NCI-H1105 (cell line): ENCODE measurements around the gene HIVEP2.

Experiments
- DNase-seq: peaks from one replicate; lab custom pipeline; 2025; lab: John Stamatoyannopoulos, UW

Gene HIVEP2

DNA sequence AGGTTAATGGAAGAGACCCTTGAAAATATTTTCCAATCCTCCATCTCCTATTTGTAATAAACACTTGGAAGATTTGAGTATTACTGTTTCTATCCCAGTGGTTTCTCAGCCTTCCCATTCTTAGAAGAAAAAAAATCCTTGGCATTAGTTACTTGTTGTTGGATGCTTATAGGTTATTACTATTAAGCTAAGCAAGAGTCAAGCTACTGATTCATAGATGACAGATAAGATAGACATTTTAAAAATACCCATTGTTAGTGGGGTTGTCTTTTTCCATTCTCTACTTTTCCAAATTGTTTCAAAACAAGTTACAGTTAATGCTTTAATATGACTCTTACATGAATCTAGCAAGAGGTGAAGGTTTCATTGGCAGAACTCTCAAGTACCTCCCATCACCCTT lies 158.5 kb downstream of the HIVEP2 start:
- no peak for DNase-seq

DNA sequence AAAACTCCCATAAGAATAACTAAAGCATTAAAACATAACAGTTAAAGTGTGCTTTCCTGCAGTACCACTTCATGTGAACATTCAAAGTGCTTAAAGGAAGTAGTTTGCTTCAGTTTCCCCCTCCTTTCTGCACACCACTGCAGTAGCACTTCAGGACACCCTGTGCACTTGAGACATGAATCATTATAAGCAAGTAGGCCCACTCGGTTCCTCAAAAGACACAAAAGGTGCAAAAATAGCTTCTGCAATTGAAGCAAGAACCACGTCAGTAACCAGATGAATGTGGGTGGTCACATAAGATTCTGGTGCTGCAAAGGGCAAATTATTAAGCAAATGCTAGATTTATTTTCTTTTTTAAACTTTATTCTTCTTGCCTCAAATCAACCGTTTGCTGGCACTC lies 160.6 kb downstream of the HIVEP2 start:
- no peak for DNase-seq

DNA sequence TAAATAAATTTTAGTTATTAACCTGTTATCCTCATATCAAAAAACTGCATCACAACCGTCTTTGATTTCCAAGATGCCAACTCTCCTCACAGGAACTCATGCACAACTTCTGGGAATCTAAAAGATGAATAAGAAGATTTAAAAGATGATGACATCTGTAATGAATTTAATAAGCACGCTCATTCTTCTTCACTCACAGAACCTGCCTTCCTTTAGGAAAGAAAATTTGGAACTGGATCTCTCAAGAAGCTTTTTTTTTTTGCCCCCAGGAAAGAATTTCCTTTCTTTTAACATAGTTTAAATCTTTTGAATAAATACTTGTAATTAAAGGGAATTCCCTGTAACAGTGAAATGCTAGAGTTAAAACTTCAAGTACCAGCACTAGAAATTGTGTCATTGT lies 161.5 kb downstream of the HIVEP2 start:
- no peak for DNase-seq

DNA sequence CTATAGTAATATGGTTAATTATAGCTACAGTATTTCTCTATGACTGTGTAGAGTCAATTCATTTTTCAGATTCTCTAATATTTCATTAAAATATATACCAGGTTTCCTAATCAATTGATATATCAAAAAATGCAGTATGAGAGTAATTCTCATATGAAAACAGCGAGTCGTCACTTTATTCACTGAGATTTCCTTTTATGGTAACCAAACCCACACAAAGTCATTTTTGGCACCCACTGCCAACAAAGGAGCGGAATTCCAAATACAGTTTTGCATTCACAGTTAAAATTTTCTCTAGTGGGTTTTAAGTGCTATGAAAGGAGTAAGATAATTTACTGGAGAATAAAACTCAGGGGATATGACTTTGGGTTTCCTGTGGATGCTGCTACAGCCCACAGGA lies 163.8 kb downstream of the HIVEP2 start:
- DNase-seq: no peak

DNA sequence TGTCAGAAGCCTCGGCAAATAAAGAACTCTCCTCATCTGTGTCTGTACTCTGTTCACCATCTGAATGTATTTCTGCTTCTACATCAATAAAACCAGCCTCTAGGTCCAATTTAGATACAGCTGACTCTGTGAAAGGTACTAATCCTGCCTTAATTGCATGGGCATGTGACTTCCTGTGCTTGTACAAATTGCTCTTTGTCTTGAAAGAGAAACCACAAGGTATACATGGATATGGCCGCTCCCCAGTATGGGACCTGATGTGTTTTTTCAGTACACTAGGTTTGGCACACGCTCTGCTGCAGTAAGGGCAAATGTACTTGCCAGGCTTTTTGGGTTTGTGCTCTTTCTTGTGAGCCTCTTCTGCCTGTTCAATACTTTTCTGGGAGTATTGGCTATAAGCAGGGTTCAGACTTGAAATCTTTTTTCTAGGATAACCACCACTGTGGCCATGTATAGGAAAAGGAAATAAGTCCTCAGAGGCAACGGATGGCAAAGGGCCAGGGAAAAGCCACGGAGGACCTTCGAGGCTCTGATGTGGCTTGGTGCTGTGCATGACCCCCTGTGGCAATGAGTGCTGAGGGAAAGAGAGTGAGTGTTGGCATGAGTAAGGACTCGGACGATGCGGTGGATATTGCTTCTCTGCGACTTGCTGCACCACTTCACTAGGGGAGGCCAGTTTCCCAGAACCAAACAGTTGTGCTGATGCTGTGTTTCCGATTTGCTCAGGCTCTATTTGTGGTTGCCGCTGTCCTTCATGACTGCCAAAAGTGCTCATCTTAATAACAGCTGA lies 170.9 kb downstream of the HIVEP2 start:
- DNase-seq: no peak

DNA sequence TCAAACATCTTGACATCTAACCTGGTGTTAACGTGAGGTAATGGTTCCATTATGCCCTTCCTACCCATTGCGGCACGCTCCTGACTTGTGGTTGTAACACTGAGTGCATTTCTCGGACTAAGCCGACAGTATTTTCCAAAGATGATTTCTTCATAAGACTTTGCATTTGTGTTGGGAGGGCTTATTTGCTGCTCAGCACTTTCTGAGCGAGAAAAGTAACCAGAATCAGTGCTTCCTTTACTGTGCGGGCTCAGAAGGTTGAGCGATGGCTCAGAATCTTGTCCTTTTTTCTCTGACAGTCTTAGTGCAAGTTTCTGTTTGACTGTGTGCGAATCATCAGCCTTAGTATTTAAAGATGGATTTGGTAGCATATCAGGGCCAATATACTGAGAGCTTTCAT lies 171.7 kb downstream of the HIVEP2 start:
- no peak for DNase-seq

DNA sequence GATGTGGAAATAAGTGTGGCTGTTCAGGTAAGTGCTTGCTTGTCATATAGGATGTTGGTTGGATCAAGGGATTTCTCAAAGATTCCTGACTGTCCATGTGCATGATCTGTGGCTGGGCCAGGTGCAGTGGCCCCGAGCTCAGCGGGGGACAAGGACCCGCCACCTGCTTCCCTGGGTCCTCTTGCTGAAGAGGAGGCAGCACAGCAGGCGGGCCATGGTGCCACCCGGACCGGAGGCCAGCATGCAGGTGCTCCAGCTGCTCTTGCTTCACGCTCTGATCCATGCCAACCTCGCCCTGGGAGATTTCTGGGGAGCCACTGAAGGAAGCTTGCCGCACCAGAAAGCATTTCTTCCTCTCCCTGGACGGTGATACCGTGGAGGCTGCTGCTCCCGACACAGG lies 173.8 kb downstream of the HIVEP2 start:
- no peak for DNase-seq

DNA sequence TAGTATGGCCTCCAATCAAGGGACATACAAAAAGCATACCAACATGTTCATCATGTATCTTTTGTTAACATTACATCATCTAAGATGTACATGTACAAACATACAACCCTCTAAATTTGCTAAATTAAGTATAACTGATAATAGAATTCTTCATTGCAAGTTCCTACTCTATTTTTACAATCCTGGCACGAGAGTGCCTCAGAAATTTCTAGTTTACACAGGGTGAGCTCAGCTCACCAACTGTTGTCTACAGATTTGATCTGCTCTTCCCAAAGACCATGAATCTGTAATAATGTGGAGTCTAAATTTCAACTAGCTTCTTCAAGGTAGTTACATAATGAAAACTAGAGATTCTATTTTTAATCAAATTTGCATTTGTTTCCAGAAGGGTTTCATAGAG lies 179.7 kb downstream of the HIVEP2 start:
- DNase-seq: no peak

DNA sequence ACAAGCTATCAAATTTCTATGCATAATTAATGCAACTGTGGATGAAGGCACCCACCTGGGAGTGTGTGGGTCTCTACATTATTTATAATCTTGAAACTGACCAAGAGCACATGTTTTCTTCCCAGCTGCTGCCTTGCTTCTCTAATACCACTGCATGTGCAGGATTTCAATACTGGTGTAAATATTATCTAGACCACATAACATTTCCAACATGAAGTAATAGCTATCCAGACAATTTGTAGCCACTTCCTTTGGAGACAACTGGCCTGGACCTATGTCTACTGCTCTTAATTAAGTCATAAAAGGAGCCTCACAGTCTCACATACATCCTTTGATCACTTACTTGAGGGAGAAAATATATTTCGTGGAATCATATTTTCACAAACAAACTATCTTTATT lies 180.7 kb downstream of the HIVEP2 start:
- no peak for DNase-seq

DNA sequence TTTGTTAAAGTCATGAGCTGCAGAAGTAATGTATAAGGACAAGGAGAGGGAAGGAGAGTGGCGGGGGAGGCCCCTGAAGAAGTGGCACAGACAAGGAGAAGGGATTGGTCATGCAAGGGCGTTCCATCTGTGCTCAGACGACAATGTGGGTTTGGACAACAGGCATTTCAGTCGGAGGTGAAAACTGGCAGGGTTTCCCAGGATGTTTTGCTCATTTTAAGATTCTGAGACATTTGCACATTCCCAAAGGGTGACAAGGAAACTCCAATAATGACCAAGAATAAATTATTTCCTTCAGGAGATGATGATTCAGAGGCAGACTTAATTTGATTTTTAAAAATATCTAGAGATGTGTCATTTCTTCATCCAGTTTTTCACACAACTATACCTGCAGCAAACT lies 181.8 kb downstream of the HIVEP2 start:
- no peak for DNase-seq

DNA sequence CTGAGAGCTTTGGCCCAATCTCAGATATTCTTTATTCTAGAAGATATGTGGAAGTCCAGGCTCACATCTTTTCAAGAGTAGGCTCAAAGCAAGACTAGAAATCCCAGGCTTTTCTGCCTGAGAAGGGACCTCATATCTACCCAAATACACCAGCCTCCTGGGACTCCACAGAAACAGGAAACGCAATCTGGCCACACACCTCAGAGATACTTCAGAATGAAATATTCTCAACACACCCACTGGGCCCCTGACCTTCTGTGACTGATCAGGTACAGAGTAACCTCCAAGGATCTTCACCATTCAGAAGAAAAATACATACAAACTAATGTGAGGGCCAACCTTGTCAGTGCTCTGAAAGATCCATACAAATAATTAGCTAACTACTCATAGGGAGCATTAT lies 183.2 kb downstream of the HIVEP2 start:
- no peak for DNase-seq

DNA sequence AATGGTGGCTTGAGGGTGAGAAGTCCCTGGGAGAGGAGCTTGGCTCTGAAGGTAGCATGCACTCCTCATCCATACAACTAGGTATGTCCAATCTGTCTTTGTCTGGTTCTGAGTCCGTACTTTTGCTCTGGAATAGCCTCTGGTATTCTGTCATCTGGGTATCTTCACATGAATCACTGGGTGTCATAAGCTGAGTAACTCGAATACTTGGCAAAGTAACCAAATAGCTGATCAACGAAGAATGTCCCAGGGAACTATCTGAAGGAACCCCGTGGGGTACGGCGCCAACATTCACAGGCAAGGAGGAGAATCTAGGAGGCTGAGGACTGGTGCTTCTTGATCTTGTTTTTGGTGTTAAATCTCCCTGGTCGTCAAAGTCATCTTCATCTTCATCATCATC lies 184.8 kb downstream of the HIVEP2 start:
- DNase-seq: no peak

DNA sequence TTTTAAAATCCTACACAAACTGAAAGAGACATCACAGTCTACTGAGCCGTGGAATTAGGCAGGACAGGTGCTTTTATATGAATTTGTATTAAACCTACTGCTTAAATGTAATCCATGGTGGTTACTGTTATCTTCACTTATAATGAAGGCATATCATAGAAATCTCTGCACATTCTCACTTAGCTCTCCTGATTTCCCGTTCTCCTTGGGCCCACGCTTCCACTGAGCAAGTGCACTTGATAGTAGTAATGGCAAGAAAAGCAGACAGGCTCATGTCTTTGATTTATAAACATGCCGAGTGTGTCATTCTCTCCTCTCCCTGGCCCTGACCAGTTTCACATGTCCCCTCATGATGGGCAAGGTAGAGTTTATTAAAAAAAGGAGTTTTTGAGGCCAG lies 186.3 kb downstream of the HIVEP2 start:
- DNase-seq: no peak

DNA sequence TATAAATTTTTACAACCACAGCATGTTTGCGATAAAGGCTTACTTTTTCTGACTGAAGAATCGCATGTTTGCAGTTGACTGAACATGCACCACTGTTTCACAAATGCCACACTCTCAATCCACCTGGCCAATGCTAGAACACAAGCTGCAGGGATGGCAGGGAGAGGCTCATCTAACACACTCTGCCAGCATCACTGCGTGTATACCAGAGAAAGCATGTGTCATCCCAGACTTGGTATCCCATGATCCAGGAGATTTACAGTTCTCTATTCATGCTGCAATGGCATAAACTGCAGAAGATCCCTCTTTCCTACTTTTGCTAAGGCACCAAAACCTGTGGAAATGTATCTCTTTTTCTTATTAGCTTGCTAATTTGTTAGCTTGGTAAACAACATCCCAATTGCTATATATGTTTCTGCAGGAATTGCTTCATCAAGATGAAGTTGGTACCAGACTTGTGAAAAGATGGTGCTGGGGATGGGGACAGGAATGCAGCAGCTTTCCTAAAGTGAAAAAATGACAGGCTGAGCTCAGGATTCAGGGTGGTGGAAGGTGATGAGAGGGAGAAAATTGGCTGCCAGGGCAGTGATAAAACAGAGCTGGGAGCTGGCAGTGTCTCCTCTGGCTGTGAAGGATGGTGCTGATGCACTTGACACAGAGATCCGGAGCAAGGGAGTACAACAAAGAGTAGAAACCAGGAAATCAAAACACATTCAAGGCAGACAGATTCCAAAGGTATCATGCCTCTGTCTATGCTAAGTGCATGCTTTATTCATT lies 186.9 kb downstream of the HIVEP2 start:
- no peak for DNase-seq

DNA sequence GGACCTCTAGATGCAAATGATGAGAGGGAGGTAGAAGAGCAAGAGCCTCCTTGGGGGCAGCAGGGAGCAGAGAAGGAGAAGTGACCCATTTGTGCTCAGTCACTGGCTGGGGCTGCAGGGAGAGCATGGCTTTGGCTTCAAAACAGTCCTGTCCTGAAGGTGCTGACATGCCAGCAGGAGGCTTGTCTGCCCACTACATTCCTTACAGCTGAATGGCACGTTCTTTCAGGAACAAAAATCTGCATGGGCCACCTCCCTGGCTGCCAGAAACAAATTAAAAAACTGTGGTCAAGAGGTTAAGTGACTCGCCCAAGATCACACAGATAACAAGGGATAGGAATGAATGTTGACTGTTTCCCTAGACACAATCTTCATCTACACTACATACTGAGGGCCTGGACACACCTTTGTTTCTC lies 188.8 kb downstream of the HIVEP2 start:
- DNase-seq: no peak

DNA sequence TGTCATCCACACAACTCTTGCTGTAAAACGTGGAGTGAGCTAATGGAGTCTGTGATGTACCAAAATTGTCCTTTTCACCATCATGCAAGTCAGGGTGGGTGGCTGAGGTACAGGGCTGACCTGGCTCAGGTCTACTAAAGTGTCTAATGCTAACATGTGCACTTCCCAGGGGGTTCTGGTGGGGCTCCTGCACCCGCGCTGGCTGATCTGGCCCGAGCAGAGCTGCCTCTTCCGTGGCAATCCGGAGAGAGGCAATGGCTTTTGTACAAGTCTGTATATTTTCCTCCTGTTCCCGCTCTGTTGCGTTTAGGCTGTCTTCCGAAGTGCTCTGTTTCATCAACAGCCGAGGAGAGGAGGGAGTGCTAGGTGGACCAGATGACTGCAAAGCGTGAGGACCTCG lies 191.8 kb downstream of the HIVEP2 start:
- no peak for DNase-seq

DNA sequence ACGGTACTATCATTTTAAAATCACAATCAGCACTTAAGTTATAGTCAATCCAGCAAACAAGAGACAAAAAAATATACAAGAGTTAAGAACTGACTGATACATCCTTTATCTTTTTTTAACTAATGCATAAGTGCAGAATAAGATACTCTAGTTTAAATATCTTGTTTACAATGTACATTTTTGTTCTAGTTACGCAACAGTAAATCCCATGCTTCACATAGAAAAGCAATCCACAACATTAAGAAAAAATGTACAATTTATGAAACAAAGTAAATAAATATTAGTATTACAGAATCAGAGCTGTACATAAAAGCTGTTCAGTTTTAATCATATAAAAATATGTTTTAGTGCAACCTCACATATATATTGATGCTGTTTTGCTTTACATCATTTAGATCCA lies 192.6 kb downstream of the HIVEP2 start:
- DNase-seq: no peak

DNA sequence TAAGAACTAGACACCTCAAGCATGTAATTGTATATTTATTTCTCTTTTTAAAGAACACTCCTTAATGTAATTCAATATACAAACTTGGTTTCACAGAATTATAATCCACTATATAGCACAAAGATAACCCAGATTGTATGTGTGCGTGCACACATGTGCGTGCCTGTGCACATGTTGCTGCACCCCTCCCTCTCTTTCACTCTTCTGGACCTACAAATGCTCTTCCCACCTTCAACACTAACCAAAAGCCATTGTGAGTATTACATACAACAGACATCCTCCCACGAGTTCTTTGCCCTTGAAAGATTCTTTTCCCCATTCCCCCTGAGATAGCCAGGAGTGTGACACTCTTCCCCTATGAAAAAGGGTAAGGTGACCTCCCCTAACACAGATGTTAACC lies 193.5 kb downstream of the HIVEP2 start:
- DNase-seq: no peak

DNA sequence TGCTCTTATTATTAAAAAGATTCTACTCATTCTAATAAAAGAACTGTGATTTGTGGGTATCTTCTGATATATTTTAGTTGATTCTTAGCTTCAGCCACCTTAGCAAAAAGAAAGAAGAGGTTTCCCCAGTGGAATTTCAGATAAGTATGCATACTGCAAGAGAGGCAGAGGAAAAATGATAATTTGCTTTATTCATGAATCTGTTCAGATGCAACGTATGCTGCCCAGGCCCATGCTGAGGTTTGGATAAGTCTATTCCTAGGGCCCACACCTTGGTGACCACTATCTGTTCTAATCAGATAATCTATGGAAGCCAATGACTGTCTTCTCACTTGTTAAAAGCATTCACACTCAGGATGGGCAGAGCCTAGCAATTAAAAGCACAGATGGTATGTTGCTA lies 194.0 kb downstream of the HIVEP2 start:
- DNase-seq: no peak

DNA sequence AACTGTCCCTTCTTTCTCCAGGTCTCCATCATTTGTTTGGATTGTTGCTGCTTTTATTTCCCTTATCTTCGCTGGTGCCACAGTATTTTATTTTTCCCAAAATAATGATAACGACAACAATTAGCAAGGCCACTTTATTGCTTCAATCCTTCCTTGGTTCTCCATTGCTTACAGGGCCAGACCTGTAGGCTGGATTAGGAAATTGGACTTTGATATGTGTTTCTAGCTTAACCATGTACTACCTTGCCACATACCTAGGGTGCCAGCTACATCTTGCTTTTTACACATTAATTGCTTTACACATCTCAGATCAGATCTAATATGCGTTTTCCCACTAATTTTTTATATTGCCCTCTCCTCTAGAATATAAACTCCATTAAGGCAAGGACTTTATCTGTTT lies 195.4 kb downstream of the HIVEP2 start:
- DNase-seq: no peak

DNA sequence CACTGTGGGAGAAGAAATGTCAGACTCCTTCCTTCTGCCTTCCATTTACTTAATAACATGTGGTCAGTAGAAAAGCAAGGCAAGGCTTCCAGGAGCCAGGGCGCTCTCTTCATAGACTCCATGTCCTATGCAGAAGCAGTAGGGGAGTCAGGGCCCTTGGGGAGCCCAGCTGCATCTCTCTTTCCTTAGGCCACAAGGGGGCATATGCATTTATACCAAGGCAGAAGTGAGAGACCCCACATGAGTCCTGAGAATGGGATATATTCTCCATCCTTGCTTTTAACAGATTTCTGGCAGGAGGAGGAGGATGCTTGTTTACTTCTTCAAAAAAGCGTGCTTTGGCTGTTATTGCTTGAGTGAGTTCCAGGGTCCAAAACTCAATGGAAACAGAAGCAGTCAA lies 198.5 kb downstream of the HIVEP2 start:
- no peak for DNase-seq

DNA sequence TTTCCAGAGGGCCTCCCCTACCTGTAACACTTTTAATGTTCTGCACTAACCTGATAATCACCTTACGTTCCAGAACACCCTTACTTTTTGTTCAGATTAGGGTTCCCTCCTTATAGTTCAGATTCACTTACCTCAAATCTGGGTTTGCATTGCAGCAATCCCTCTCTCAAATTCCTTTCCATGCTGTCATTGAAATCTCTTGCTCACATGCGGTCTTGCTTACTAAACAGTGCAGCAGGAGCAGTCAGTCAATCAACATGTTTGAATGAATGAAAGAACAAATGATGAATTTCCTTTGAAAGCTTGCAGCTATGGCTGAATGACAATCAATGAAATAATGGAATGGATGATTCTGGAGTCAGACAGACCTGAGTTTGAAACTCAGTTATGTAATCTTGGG lies 200.1 kb downstream of the HIVEP2 start:
- no peak for DNase-seq

DNA sequence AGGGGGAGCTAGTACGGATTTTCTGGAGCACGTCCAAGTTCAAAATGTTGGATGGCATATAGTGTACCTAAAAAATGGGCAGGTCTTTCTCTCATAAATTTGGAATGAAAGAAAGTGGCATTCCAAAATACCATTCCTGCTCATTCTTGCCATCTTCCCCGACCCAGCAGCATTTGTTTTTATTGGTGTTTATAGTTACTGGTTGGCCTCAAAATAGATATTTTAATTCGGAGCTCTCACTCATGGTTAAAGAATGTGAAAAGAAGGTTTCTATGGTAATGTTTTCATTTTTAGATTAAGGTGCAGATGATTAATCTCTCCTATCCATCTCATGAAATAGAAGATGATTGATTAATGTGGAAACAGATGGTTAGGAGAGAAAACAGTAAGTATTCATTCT lies 204.5 kb downstream of the HIVEP2 start:
- no peak for DNase-seq

DNA sequence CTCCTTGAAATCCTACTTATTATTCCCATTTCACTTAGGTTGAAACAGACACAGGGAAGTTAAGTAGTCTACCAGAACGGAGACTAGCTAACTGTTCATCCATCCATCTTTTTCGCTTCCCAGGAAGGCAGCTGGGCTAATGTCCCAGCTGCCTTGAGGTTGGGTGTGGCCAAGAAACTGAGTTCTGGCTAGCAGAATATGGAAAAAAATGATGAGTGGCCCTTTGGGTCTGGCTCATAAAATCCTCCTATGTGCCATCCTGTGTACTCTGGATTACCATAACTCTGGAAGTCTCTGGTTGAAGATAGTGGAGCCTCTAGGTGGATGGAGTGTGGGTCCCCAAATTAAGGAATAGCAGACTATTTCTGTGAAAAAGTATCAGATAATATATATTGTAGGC lies 206.2 kb downstream of the HIVEP2 start:
- DNase-seq: no peak
